IMR-90 (cell line): ENCODE data around the gene TBC1D12. TPM values are rescaled to one million over a fixed set of nuclear protein-coding genes. Genes with fewer than 3 reads are reported as not detected.

Experiments used
- ATAC-seq: fragments of 200-7000 bp; cut with Tn5 transposase; 2 replicates; pipeline ENCODE4 v1.9.1; 2020; ENCODE audit warnings: low read depth, mild to moderate bottlenecking, moderate library complexity
- BruUV-seq: library from RNA; stranded (reverse); fragments of 400-500 nt; replicated peaks from 2 replicates; lab custom pipeline; 2021; lab: Mats Ljungman, UMichigan
- CTCF ChIA-PET: fragments of 300-600 bp; formaldehyde crosslinking; extraction: SDS; loops from one replicate; lab custom pipeline; 2021; ENCODE audit warnings: antibody characterized with exemption; lab: Yijun Ruan, JAX
- POLR2A ChIA-PET: fragments of 300-600 bp; sonication (Branson Sonifier 250); formaldehyde crosslinking; loops from one replicate; lab custom pipeline; 2022; ENCODE audit warnings: antibody characterized with exemption; ENCODE audit not compliant: unreplicated experiment; lab: Charles Lee
- DNase-seq: peaks from one replicate; pipeline ENCODE4 v3.0.0; 2013
- H2AFZ ChIP-seq: replicated peaks from 2 replicates; pipeline ENCODE3; 2013; ENCODE audit warnings: low read length, mild to moderate bottlenecking; ENCODE audit not compliant: poor library complexity
- H2AK5ac ChIP-seq: 2 replicates; pipeline ENCODE4 v1.6.1; 2013; ENCODE audit warnings: low read depth, low read length, inconsistent platforms
- H2AK9ac ChIP-seq: replicated peaks from 2 replicates; pipeline ENCODE3; 2013; ENCODE audit warnings: mild to moderate bottlenecking, low read depth, low read length, moderate library complexity; ENCODE audit not compliant: poor library complexity
- H2BK120ac ChIP-seq: 2 replicates; pipeline ENCODE4 v1.6.1; 2013; ENCODE audit warnings: low read depth, low read length, inconsistent platforms
- H2BK15ac ChIP-seq: 3 replicates; pipeline ENCODE4 v1.6.1; 2013; ENCODE audit warnings: low read depth, low read length, inconsistent platforms
- H2BK20ac ChIP-seq: 2 replicates; pipeline ENCODE4 v1.6.1; 2013; ENCODE audit warnings: low read depth, mild to moderate bottlenecking, inconsistent platforms, low read length, moderate library complexity
- H2BK5ac ChIP-seq: 2 replicates; pipeline ENCODE4 v1.6.1; 2013; ENCODE audit warnings: mild to moderate bottlenecking, low read depth, low read length, inconsistent platforms; ENCODE audit not compliant: poor library complexity, severe bottlenecking
- H3K14ac ChIP-seq: replicated peaks from 2 replicates; pipeline ENCODE4 v1.6.1; 2013; ENCODE audit warnings: low read depth, low read length, inconsistent platforms
- H3K18ac ChIP-seq: 2 replicates; pipeline ENCODE4 v1.6.1; 2013; ENCODE audit warnings: low read depth, low read length, control low read depth
- H3K23ac ChIP-seq: 2 replicates; pipeline ENCODE4 v1.6.1; 2013; ENCODE audit warnings: low read depth, low read length, inconsistent platforms
- H3K27ac ChIP-seq: 2 replicates; pipeline ENCODE4 v1.5.1; 2013; ENCODE audit warnings: mild to moderate bottlenecking, control low read depth, low read length; ENCODE audit not compliant: insufficient read depth
- H3K27me3 ChIP-seq: 2 replicates; pipeline ENCODE4 v1.6.1; 2013; ENCODE audit warnings: low read length; ENCODE audit not compliant: control insufficient read depth, insufficient read depth
- H3K36me3 ChIP-seq: 2 replicates; pipeline ENCODE4 v1.6.1; 2013; ENCODE audit warnings: low read length, mixed read lengths; ENCODE audit not compliant: control insufficient read depth, insufficient read depth
- H3K4ac ChIP-seq: 2 replicates; pipeline ENCODE4 v1.6.1; 2013; ENCODE audit warnings: low read depth, low read length, inconsistent platforms
- H3K4me1 ChIP-seq: 2 replicates; pipeline ENCODE4 v1.6.1; 2013; ENCODE audit warnings: low read length, mixed read lengths; ENCODE audit not compliant: control insufficient read depth, insufficient read depth
- H3K4me2 ChIP-seq: 2 replicates; pipeline ENCODE4 v1.6.1; 2013; ENCODE audit warnings: low read depth, mild to moderate bottlenecking, control low read depth, low read length, moderate library complexity
- H3K4me3 ChIP-seq: 2 replicates; pipeline ENCODE4 v1.5.1; 2013; ENCODE audit warnings: low read depth, mild to moderate bottlenecking, control low read depth, low read length, moderate library complexity; ENCODE audit not compliant: insufficient read depth
- H3K56ac ChIP-seq: 2 replicates; pipeline ENCODE4 v1.6.1; 2013; ENCODE audit warnings: low read length, inconsistent platforms; ENCODE audit not compliant: insufficient read depth; ENCODE audit errors: extremely low read depth
- H3K79me1 ChIP-seq, 2 experiments: 2 replicates each; pipeline ENCODE4 v1.6.1; 2013; ENCODE audit warnings: low read length in 2 of 2, inconsistent platforms in 1 of 2, low read depth in 1 of 2
- H3K9ac ChIP-seq: 2 replicates; pipeline ENCODE4 v1.6.1; 2013; ENCODE audit warnings: low read depth, low read length, control low read depth
- H3K9me1 ChIP-seq: 2 replicates; pipeline ENCODE4 v1.6.1; 2013; ENCODE audit warnings: low read length, inconsistent platforms; ENCODE audit not compliant: insufficient read depth
- H3K9me3 ChIP-seq: 2 replicates; pipeline ENCODE4 v1.6.1; 2013; ENCODE audit warnings: low read length; ENCODE audit not compliant: control insufficient read depth, insufficient read depth
- H4K20me1 ChIP-seq: 2 replicates; pipeline ENCODE4 v1.6.1; 2013; ENCODE audit warnings: low read length, inconsistent platforms; ENCODE audit not compliant: insufficient read depth
- H4K5ac ChIP-seq: 2 replicates; pipeline ENCODE4 v1.6.1; 2013; ENCODE audit warnings: mild to moderate bottlenecking, low read depth, low read length, control low read depth
- H4K8ac ChIP-seq, 2 experiments: 2 replicates each; pipeline ENCODE4 v1.6.1; 2013; ENCODE audit warnings: low read depth in 2 of 2, low read length in 2 of 2, control low read depth in 1 of 2, inconsistent platforms in 1 of 2
- H4K91ac ChIP-seq: 2 replicates; pipeline ENCODE4 v1.6.1; 2013; ENCODE audit warnings: low read depth, low read length, inconsistent platforms; ENCODE audit not compliant: insufficient read depth
- BHLHE40 ChIP-seq: fragments of 150-350 bp; IDR thresholded peaks from 2 replicates; pipeline ENCODE4 v1.6.1; 2016; ENCODE audit warnings: mild to moderate bottlenecking, low read depth, low read length
- CEBPB ChIP-seq: IDR thresholded peaks from 2 replicates; pipeline ENCODE4 v1.6.1; 2012; ENCODE audit warnings: low read depth, low read length, improper control_type of control experiment
- CHD1 ChIP-seq: IDR thresholded peaks from 2 replicates; pipeline ENCODE4 v1.6.1; 2012; ENCODE audit warnings: low read depth, low read length, improper control_type of control experiment
- ELK1 ChIP-seq: fragments of 150-350 bp; IDR thresholded peaks from 2 replicates; pipeline ENCODE4 v1.6.1; 2016; ENCODE audit warnings: low read depth, mild to moderate bottlenecking, low read length, moderate library complexity, borderline replicate concordance
- FOS ChIP-seq: fragments of 150-350 bp; IDR thresholded peaks from 2 replicates; pipeline ENCODE4 v1.6.1; 2016; ENCODE audit warnings: low read depth, low read length
- MXI1 ChIP-seq: IDR thresholded peaks from 2 replicates; pipeline ENCODE4 v1.6.1; 2012; ENCODE audit warnings: low read depth, mild to moderate bottlenecking, low read length, moderate library complexity, borderline replicate concordance
- NFE2L2 ChIP-seq: fragments of 150-350 bp; IDR thresholded peaks from 2 replicates; pipeline ENCODE4 v1.6.1; 2016; ENCODE audit warnings: low read depth, mild to moderate bottlenecking, low read length
- POLR2A ChIP-seq: IDR thresholded peaks from 2 replicates; pipeline ENCODE4 v1.6.1; 2012; ENCODE audit warnings: mild to moderate bottlenecking, low read depth, low read length
- RAD21 ChIP-seq: IDR thresholded peaks from 2 replicates; pipeline ENCODE4 v1.6.1; 2012; ENCODE audit warnings: low read length, improper control_type of control experiment
- RFX5 ChIP-seq: IDR thresholded peaks from 2 replicates; pipeline ENCODE4 v1.8.0; 2012; ENCODE audit warnings: low read depth, mild to moderate bottlenecking, low read length, moderate library complexity
- SMC3 ChIP-seq: fragments of 150-350 bp; IDR thresholded peaks from 2 replicates; pipeline ENCODE4 v1.6.1; 2016; ENCODE audit warnings: low read depth, mild to moderate bottlenecking, antibody characterized with exemption, low read length, moderate library complexity
- WGBS, 2 experiments: methylation state at CpG; one replicate each; pipeline versions ENCODE4 v1.1.5 to v1.1.7; 2013; ENCODE audit warnings: missing lambda C conversion rate in 2 of 2; ENCODE audit not compliant: insufficient read length in 1 of 2; ENCODE audit errors: extremely low coverage in 2 of 2; 5-methylcytosine and 5-hydroxymethylcytosine counted together
- dilution Hi-C: fragments of 300-500 bp; cut with HindIII; formaldehyde crosslinking; loops from one replicate; pipeline ENCODE4 v1.14.3; 2018; ENCODE audit warnings: low sequenced_read_pairs; ENCODE audit not compliant: unreplicated experiment
- in situ Hi-C: fragments of 300-500 bp; cut with MboI; formaldehyde crosslinking; loops from 3 replicates; pipeline ENCODE4 v1.14.3; 2019; ENCODE audit warnings: low sequenced_read_pairs, inconsistent platforms, mixed read lengths
- intact Hi-C: fragments of 100-400 bp; cut with micrococcal nuclease; formaldehyde crosslinking; loops from 2 replicates; pipeline ENCODE4 v1.10.0; 2022
- polyA plus RNA-seq, 3 experiments: library from polyadenylated mRNA; depleted of rRNA; stranded (reverse); fragments of >200 nt; gene quantifications; 2 replicates each; pipeline ENCODE4 v1.2.3, GENCODE V29; 2012; ENCODE audit warnings: low replicate concordance in 1 of 3
- total RNA-seq: library from RNA; depleted of rRNA; stranded (reverse); fragments of >200 nt; gene quantifications from 2 replicates; pipeline ENCODE4 v1.2.3, GENCODE V29; 2012
- TF ChIP-seq, protein P1 (sequence below): fragments of 150-350 bp; IDR thresholded peaks from 2 replicates; pipeline ENCODE4 v1.6.1; 2017; ENCODE audit warnings: mild to moderate bottlenecking, antibody characterized with exemption, low read length, low read depth

TBC1D12 gene
- total and polyA plus RNA-seq, 2 of the 4 experiments (the other 2 are of a cell fraction) = 1.9 to 5.4 TPM

- BruUV-seq = no TSS peak
- no peak overlapping the region for H2BK5ac ChIP-seq
- no peaks in the 10 kb centered on the region for H3K9me1 ChIP-seq
- H3K9me3 ChIP-seq = no peaks in the 10 kb centered on the region
- H4K91ac ChIP-seq = no peak overlapping the region
- H3K4ac ChIP-seq = no peak overlapping the region
- dilution Hi-C loops = no loop called here
- H3K23ac ChIP-seq = no peak overlapping the region
- DNase-seq (no peak), ATAC-seq (no peak)
- no peaks in the 10 kb centered on the region for H3K4me1 ChIP-seq
- H4K5ac ChIP-seq = no peak overlapping the region
- no peak overlapping the region for H3K14ac ChIP-seq
- intact Hi-C loops = no loop called here
- CTCF ChIA-PET = no interaction called here
- TF ChIP-seq ELK1 = no peak
- no peak for TF ChIP-seq CEBPB
- TF ChIP-seq CHD1 = no peak
- no peak for TF ChIP-seq SMC3
- TF ChIP-seq RFX5 = no peak
- no peak for TF ChIP-seq MXI1
- no peak for TF ChIP-seq BHLHE40
- TF ChIP-seq, protein P1, sequence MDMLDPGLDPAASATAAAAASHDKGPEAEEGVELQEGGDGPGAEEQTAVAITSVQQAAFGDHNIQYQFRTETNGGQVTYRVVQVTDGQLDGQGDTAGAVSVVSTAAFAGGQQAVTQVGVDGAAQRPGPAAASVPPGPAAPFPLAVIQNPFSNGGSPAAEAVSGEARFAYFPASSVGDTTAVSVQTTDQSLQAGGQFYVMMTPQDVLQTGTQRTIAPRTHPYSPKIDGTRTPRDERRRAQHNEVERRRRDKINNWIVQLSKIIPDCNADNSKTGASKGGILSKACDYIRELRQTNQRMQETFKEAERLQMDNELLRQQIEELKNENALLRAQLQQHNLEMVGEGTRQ = no peak
- no peak for TF ChIP-seq RAD21
- no peak for TF ChIP-seq NFE2L2
- TF ChIP-seq POLR2A = no peak
- no peak for TF ChIP-seq FOS
- H3K9ac ChIP-seq = no peak overlapping the region
- no CpG with 5 or more reads among the region's 3 CpGs for WGBS, 2 experiments
- H3K4me3 ChIP-seq = no peak overlapping the region
- H3K27me3 ChIP-seq = no peaks in the 10 kb centered on the region
- H4K8ac ChIP-seq = no peak overlapping the region
- peaks cover 0 to 10% of the 10 kb centered on the region in 2 experiments; a peak in 2 of 4 replicates for H3K79me1 ChIP-seq
- no peak overlapping the region for H2AFZ ChIP-seq
- H3K27ac ChIP-seq = no peak overlapping the region
- H2AK9ac ChIP-seq = no peak overlapping the region
- H3K18ac ChIP-seq = no peak overlapping the region
- in situ Hi-C loops = no loop called here
- H2BK15ac ChIP-seq = no peak overlapping the region
- no peak overlapping the region for H3K4me2 ChIP-seq
- no peaks in the 10 kb centered on the region for H3K36me3 ChIP-seq
- no peaks in the 10 kb centered on the region for H4K20me1 ChIP-seq
- no peak overlapping the region for H3K56ac ChIP-seq
- H2BK120ac ChIP-seq = no peak overlapping the region
- H2AK5ac ChIP-seq = no peak overlapping the region
- POLR2A ChIA-PET = interaction anchor here (0.7 kb wide), 1 partner anchor 8 kb away, joined by 7 read pairs; no protein-coding TSS in a partner anchor
- no peak overlapping the region for H2BK20ac ChIP-seq
Measured at GRCh38 chr10:94487575-94487974, 85.2 kb downstream of the TBC1D12 start.
